H7 (cell line): ENCODE measurements around the gene HOXA4. TPM values are rescaled to one million over a fixed set of nuclear protein-coding genes. Genes with fewer than 3 reads are reported as not detected.

Source experiments
- DNase-seq: peaks from one replicate; pipeline ENCODE4 v3.0.0; 2012
- H3K27me3 ChIP-seq: 2 replicates; pipeline ENCODE4 v1.6.0; 2011; ENCODE audit warnings: mild to moderate bottlenecking, low read length; ENCODE audit not compliant: control insufficient read depth, insufficient read depth
- H3K36me3 ChIP-seq: replicated peaks from 2 replicates; pipeline ENCODE4 v1.5.1; 2011; ENCODE audit warnings: low read length; ENCODE audit not compliant: control insufficient read depth, insufficient read depth
- H3K4me3 ChIP-seq: 2 replicates; pipeline ENCODE4 v1.5.1; 2011; ENCODE audit warnings: low read depth, mild to moderate bottlenecking, control low read depth, low read length, moderate library complexity; ENCODE audit not compliant: insufficient read depth
- total RNA-seq: library from RNA; depleted of rRNA; stranded (reverse); fragments of >200 nt; shearing (Covaris generic); gene quantifications from 2 replicates; pipeline ENCODE4 v1.2.3, GENCODE V29; 2014

HOXA4 gene
- total RNA-seq, 1 experiment from 2014 or later = not detected

DNA sequence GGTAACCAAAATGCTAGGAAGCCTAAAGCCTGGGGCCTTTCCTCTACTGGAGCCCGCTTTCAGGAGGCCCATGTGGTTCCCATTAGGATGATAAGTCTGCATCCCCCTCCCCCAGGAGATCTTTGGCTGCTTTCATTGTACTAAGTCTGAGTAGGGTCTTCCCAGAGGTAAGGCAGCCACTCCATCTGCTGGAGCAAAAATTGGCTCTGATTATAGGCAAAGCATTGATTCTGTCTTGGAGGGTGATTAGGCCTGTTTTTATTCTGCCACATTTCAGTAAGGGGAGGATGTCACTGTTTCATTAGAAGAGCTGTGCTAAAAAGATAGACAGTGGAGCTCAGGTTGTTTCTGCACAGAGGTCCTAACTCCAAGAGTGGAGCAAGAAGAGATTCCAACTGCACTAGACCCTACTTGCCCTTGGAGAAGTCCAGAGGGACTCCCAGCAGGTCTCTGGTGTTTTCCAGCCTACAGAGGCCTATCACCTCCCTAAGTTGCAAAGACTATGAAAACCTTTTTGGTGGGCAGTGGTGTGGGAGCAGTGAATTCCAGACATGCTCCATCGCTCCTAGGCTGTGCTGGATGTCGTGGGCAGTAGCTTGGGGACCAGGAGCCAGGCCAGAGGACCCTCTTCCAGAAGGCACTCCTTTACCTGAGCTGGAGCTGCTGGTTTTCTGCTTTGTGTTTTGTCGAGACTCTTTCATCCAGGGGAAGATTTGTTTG is 20.9 kb downstream of the HOXA4 start:
- peak; percentile 49 for DNase-seq
- H3K36me3 ChIP-seq = no peaks in the 10 kb centered on the region
- H3K4me3 ChIP-seq = no peak overlapping the region
- H3K27me3 ChIP-seq = peaks cover 97% of the 10 kb centered on the region

DNA sequence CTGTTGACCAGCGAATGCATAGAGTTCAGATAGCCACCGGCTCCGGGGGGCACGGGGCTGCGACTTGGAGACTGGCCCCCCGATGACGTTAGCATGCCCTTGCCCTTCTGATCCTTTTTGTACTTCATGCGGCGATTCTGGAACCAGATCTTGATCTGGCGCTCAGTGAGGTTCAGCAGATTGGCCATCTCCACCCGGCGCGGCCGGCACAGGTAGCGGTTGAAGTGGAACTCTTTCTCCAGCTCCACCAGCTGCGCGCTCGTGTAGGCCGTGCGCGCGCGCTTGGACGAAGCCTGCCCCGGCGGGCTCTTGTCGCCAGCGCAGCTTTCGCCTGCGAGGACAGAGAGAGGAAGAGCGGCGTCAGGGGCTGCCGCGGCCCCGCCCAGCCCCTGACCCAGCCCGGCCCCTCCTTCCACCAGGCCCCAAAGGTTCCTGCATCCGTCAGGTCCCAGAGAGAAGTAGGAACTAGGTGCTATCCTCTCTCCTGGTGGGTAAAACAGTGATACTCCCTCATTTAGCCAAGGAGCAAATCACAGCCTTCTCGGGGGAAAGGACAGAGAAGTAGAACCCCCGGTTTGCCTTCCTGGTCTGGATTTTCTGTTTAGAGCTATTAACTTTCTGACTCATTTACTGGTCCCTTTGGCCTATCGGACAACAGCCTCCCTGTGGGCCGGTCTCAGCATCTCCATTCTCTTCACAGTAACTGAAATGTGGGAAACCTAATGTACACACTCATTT is 22.0 kb downstream of the HOXA4 start:
- no peaks in the 10 kb centered on the region for H3K36me3 ChIP-seq
- H3K4me3 ChIP-seq = peak overlapping the region; percentile 9; the same call in 1 of the 2 replicates
- peak; percentile 92 for DNase-seq
- H3K27me3 ChIP-seq = peaks cover 100% of the 10 kb centered on the region

DNA sequence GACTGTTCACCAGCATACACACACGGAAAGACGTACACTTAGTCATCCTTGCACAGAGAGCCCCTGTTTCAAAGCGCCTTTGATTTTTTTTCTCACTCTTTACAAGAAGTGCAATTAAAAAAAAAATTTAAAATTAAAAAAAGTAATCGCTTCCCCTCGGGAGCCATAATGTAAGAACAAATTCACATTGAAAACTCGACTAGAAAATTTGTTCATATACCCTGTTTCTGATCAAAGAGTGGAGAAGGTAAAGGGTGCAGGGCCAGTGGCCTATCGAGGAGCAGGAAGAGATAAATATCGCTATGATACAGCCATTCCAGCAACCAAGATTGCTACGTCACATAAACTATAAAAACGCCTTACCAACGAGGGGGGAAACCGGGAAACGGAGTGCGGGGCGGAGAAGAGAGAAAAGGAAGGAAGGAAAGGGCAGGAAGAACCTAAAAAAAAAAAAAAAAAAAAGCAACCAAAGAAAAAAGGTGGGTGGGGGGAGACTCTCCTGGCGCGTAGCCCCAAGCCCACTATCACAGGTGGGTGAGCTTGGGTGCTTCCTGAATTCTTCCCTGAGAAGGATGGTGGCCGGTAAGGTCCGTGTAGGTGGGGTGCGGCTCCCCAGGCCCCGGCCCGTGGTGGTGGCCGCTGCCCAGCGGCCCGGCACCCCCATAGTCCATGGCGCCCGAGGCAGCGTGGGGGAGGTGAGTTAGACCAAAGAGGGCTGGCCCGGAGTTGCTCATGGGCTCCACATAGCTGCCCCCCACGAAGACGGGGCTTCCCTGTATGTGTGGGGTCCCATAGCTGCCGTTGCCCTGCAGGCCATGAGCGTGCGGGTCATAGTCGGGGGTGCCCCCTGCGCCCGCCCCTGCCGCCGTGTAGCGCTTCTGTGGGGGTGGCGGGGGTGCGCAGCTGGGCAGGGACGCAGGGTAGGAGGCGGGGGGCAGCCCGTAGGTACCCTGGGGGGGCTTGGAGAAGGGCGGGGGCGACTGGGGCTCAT is 22.9 kb downstream of the HOXA4 start:
- Histone ChIP-seq H3K36me3 (no peaks in the 10 kb centered on the region), H3K27me3 (peaks cover 100% of the 10 kb centered on the region), H3K4me3 (no peak overlapping the region; the same call in 1 of the 2 replicates)
- peak; percentile 72 for DNase-seq

DNA sequence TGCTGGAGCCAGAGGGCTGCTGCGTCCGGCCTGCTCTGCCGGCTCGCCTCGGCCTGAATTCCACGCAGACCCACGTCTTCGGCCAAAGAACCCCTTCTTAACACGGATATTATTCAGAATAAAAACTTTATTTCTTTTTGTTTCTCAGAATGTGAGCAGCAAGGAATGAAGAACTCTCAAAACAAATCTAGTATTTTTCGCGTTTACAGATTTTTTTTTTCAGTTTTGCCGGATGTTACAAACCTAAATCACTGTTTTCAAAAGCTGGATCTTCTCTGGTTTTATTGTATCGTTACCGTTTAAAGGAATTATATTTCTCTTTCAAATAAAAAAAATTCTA is 23.7 kb downstream of the HOXA4 start:
- Histone ChIP-seq H3K36me3 (no peaks in the 10 kb centered on the region), H3K4me3 (no peak overlapping the region), H3K27me3 (peaks cover 100% of the 10 kb centered on the region)
- no peak for DNase-seq

DNA sequence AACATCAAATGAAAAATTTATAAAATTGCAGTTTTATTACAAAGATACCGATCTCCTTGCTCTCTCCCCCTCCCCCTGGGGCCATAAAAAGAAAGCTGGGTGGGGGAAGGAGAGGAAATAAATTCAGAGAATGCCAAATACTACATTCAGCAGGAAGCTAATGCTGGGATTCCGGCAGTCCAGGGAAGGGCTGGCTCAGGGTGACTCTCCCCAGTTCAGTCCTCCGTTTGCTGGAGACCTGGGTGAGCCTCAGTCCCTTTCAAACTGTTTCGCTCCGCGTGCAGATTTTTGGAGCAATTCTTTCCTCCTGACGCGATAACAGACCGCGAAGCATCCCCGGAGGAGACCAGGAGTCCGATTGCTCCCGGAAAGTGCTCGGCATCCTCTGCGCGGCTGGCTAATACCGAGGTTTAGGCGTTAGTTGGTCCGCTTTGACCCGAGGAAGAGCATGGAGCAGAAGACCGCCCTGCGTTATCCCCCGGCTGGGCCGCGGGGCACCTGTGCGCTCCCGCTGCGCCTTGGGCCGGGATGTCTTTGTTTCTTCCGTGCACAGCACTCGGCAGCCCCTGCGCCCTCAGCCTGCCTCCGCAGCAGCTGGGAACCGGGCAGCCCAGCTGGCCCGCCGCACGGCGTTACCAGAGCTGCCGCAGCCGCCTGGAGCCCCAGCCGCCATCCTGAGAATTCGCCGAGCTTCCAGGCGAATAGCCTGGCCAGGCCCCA is 24.2 kb downstream of the HOXA4 start:
- Histone ChIP-seq H3K36me3 (no peaks in the 10 kb centered on the region), H3K4me3 (no peak overlapping the region), H3K27me3 (peaks cover 100% of the 10 kb centered on the region)
- DNase-seq = peak; percentile 89

DNA sequence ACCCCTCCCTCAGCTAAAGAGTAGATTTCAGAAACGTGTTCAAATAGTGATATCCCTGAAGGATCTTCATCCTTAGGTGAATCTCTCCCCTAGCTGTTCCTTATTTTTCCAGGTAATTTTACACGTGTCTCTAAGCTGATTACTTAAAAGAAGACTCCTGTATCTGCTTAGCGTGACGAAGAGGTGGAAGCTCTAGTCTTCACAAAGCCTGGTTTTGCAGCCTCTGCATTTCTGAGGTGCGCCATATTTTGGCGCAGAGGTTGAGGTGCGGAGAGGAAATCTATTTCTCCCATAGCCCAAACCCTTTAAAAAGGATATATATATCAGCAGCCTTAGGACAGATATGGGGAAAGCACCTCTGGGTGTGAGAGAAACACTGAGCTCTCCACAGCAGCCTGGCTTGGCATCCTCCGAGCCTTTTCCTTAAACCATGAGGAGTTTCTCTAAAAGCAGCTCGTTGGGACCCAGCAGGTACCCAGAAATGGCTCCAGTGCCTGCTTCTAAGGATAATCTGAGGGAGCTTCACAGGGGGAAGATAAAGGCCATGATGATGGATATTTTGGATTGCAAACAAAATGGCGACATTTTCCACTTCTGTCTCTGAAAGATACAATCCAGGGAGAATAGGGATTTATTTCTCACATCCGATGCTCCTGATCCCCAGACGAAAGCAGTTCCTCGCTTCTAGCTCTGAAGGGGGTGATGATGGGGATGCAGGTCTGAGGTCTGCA is 25.1 kb downstream of the HOXA4 start:
- no peak overlapping the region for H3K4me3 ChIP-seq
- peak; percentile 26 for DNase-seq

DNA sequence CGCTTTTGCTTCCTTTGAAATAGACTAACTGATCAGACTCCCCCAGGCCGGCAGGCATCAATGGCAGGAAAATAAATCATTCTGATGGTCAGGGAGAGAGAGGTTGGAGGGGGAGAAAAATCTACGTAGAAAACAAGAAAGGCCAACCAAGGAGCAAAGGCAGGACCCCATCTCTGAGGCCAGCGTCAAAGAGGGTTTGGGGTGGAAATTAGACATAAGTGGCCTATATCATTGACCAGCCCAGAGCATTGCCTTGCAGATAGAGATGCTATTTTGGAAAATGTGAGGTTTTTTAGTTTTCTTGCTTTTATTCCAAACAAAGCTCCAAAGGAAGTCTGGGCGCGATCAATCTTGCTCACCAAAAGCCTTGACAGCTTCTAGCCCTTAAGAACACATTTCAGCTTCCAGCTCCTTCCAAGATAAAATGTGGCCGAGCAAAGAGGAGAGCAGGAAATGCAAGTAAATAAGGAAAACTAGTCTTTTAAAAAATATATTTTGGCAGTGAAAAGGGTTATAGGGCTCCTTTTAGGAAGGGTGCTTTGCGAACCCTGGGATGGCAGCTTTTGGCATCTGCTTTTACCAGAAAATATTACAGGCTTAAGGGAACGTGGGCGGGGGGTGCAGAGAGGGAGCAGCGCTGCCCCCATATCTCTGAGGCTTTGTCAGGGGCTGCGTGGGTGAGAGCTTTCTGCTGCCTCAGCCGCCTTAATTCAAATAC is 26.1 kb downstream of the HOXA4 start:
- Histone ChIP-seq H3K27me3 (peaks cover 100% of the 10 kb centered on the region), H3K36me3 (no peaks in the 10 kb centered on the region), H3K4me3 (no peak overlapping the region)
- no peak for DNase-seq

More for the DNA sequence above, 25.1 kb downstream of the HOXA4 start:
- Histone ChIP-seq H3K36me3 (no peaks in the 10 kb centered on the region), H3K27me3 (peaks cover 100% of the 10 kb centered on the region)

DNA sequence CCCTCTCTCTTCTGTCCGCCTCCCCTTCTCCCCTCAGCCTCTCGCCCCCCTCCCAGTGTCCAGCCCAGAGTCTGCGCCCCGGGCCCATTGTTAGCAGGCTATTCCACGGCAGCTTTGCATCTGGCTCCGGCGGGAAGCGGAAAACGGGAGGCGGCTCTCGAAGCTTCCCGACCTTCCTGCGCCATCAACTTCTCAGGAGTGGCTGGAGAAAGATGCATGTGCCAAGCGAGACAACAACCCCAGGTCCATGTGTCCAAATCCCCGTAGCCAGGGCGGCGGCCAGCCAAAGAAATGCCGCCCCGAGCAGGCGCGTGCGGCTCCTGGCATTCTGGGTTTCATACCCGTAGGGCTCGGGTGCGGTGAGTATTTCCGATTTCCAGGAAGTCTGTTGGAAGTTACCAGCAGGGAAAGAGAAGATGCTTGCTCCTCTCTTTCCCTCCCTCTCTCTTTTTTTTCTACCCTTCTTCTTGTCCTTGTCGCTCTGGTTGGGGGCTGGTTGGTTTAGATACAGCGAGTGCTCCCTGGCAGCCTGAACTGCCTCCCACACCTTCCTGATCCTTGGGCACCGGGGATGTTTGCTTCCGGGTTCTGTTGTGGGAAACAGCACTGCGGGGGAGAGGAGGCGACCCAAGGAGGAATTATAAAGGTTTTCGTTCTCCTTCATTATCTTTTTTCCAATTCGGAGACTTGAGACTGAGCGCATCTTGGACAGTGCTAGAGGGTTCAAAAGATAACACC is 26.9 kb downstream of the HOXA4 start:
- Histone ChIP-seq H3K27me3 (peaks cover 100% of the 10 kb centered on the region), H3K4me3 (no peak overlapping the region), H3K36me3 (no peaks in the 10 kb centered on the region)
- DNase-seq = peak; percentile 63

DNA sequence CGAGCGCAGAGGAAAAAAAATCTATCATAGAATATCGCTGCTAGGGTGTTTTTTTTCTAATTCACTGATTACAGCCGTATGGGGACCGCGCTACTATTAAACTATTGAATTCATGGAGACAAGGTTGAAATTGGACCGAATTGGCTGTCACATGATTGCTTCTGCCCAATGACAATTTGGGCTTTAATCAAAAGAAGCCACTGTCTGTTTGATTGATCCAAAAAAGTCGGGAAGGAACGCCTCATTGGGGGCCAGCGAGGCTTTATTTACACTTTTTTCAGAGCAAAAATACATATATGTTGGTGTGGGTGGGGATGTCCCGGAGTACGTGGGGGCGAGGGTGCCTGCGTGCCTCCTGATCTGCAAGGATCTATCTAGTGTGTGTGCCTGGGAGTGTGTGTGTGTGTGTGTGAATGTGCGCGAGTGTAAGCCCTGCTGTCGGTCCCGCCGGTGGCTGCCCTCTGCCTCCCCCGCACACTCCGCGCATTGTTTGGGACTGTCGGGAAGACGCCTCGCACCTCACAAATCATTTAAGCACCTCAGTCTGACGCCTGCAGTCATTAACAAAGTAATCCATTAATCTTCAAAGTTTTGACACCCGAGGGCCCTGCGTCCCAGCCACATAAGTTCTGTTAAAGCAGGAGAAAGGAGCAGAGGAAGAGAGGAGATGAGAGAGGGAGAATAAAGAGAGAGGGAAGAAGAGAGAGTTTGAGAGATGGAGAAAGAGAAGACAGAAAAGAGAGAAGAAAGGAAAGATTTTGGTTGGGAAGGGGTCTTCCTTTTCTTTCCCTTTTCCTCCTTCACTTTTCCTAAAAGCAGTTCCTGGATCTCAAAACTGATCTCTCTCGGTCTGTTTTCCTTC is 27.7 kb downstream of the HOXA4 start, which contains the start of gene HOXA2:
Gene HOXA2, minus strand, starts transcription at position 103 of the 862 bp plus-strand sequence. CDS start 183 bp downstream, outside the sequence.
- no peaks in the 10 kb centered on the region for H3K36me3 ChIP-seq
- peaks cover 100% of the 10 kb centered on the region for H3K27me3 ChIP-seq
- peak; percentile 55 for DNase-seq
- H3K4me3 ChIP-seq = no peak within 1 kb of the TSS

DNA sequence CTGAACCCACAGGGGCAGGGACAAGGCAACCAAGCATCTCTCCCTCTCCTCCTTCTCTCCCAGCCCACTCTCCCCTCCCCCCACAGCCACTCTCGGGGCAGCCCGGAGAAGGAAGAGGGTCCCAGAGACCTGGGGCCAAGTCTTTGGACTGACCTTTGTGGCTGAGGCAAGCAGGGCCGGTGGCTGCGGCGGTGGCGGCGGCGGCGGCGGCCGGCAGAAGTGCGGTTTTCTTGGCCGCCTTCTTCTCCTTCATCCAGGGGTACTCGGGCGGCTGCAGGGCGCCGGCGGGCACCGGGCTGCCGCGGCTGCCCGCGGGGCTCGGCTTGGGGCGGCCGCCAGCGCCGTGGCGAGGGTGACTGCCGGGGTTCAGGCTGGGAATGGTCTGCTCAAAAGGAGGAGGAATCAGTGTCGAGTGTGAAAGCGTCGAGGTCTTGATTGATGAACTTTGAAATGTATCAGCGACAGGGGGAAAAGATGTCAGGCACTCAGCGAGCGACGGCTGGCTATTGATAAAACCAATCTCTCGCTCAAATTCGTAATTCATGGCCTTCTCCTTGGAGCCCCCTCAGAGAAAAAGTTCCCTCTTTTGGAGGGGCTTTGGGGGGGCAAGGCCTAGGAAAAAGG is 28.5 kb downstream of the HOXA4 start:
- H3K4me3 ChIP-seq = no peak overlapping the region
- peaks cover 100% of the 10 kb centered on the region for H3K27me3 ChIP-seq
- peak; percentile 74 for DNase-seq
- H3K36me3 ChIP-seq = no peaks in the 10 kb centered on the region

DNA sequence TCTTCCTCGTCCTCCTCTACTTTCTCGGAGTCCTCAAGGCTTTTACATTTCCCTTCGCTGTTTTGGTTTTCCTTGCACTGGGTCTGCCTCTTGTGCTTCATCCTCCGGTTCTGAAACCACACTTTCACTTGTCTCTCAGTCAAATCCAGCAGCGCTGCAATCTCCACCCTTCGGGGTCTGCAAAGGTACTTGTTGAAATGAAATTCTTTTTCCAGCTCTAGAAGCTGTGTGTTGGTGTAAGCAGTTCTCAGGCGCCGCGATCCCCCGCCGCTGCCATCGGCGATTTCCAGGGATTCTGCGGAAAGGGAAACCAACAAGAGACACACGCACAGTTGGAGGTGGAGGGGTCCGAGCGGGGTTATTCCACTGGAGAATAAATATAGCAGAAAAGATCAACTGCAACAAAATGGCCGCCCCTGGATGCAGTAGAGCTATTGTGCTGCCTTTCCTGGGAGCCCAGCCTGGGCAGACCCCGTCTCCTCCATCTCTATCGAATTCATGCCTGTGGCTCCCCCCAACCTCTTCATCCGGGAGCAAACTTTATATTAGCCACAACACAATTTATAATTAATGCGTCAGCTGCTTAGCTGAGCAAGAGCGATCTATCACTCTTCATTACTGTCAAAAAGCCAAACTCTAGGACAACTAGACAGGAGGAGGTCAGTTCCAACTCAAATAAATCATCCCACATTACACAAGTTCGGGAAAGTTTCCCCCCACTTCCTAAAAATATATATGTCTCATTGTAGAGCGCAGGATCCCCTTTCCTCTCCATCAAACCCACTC is 29.2 kb downstream of the HOXA4 start:
- H3K27me3 ChIP-seq = peaks cover 100% of the 10 kb centered on the region
- H3K4me3 ChIP-seq = no peak overlapping the region
- peak; percentile 52 for DNase-seq
- H3K36me3 ChIP-seq = no peaks in the 10 kb centered on the region
